Naive B cell (primary cell): ENCODE results near the gene AK9. TPM values are rescaled to one million over a fixed set of nuclear protein-coding genes. Genes with fewer than 3 reads are reported as not detected.
A peak's percentile ranks its signal among the peaks of the same experiment; 100 is the strongest.

ENCODE experiments used
- ATAC-seq, 2 donors: fragments of 150-1000 bp; cut with Tn5 transposase; 2 replicates each; pipeline ENCODE4 v1.10.0; 2021; ENCODE audit warnings: low read depth in 2 of 2, mild to moderate bottlenecking in 2 of 2, moderate library complexity in 2 of 2
- DNase-seq: peaks from one replicate; pipeline ENCODE4 v3.0.0; 2022
- H3K27ac Mint-ChIP-seq, 6 donors: one replicate each; pipeline ENCODE4 v1.8.0; 2020 to 2022; ENCODE audit warnings: mild to moderate bottlenecking in 6 of 6, mixed read lengths in 6 of 6, moderate library complexity in 5 of 6, inconsistent platforms in 2 of 6
- H3K27me3 Mint-ChIP-seq, 3 donors: one replicate each; pipeline ENCODE4 v1.8.0; 2021 to 2022; ENCODE audit warnings: mixed read lengths in 3 of 3, mild to moderate bottlenecking in 1 of 3
- H3K36me3 Mint-ChIP-seq, 2 donors: one replicate each; pipeline ENCODE4 v1.8.0; 2020 to 2022; ENCODE audit warnings: mixed read lengths in 2 of 2, inconsistent platforms in 1 of 2, mild to moderate bottlenecking in 1 of 2
- H3K4me1 Mint-ChIP-seq, 3 donors: one replicate each; pipeline ENCODE4 v1.8.0; 2020 to 2022; ENCODE audit warnings: mixed read lengths in 3 of 3, inconsistent platforms in 1 of 3, mild to moderate bottlenecking in 1 of 3, moderate library complexity in 1 of 3
- H3K4me3 Mint-ChIP-seq, 8 donors: one replicate each; pipeline ENCODE4 v1.8.0; 2020 to 2022; ENCODE audit warnings: mild to moderate bottlenecking in 8 of 8, mixed read lengths in 8 of 8, moderate library complexity in 8 of 8, inconsistent platforms in 2 of 8
- H3K9me3 Mint-ChIP-seq, 7 donors: one replicate each; pipeline ENCODE4 v1.8.0; 2020 to 2022; ENCODE audit warnings: mixed read lengths in 7 of 7, mild to moderate bottlenecking in 5 of 7, inconsistent platforms in 2 of 7, moderate library complexity in 1 of 7
- polyA plus RNA-seq, 6 donors: library from polyadenylated mRNA; unstranded; fragments of 300-500 nt; fragmentation: Illumina TruSeq; gene quantifications; one replicate each; pipeline ENCODE4 v1.2.3, GENCODE V29; 2021; ENCODE audit warnings: low read depth in 6 of 6

Gene AK9
- polyA plus RNA-seq, 6 donors from 2014 or later: 6.8 to 23.5 (median 15.9) TPM

- peaks cover 0 to 1% (median 0%) of the 10 kb centered on the region in 7 donors for H3K9me3 Mint-ChIP-seq
- peaks cover 25 to 39% of the 10 kb centered on the region in 2 donors for H3K36me3 Mint-ChIP-seq
- peak; percentile 24 for DNase-seq
- H3K27ac Mint-ChIP-seq: peak overlapping the region; percentile 73 to 98 (median 94)
- H3K27me3 Mint-ChIP-seq: no peaks in the 10 kb centered on the region
- peaks cover 55 to 78% (median 62%) of the 10 kb centered on the region in 3 donors for H3K4me1 Mint-ChIP-seq
- no peak for ATAC-seq
- peak overlapping the region; percentile 81 to 97 (median 90) for H3K4me3 Mint-ChIP-seq
Observed at GRCh38 chr6:109478841-109479624, 212.0 kb downstream of the AK9 start.

GRCh38 chr6:109478222-109478805 lies 212.7 kb downstream of the AK9 start:
- H3K4me1 Mint-ChIP-seq: peaks cover 54 to 80% (median 62%) of the 10 kb centered on the region in 3 donors
- H3K4me3 Mint-ChIP-seq: peak overlapping the region; percentile 81 to 97 (median 90)
- H3K27ac Mint-ChIP-seq: peak overlapping the region; percentile 91 to 98 (median 95)
- DNase-seq (no peak), ATAC-seq (no peak)
- H3K9me3 Mint-ChIP-seq: peaks cover 0 to 1% (median 0%) of the 10 kb centered on the region in 7 donors
- no peaks in the 10 kb centered on the region for H3K27me3 Mint-ChIP-seq
- H3K36me3 Mint-ChIP-seq: peaks cover 29 to 42% of the 10 kb centered on the region in 2 donors

GRCh38 chr6:109477725-109478124 lies 213.3 kb downstream of the AK9 start:
- Mint-ChIP-seq H3K27ac (peak overlapping the region in 5 of 6 donors; percentile 86 to 96 (median 93)), H3K4me3 (peak overlapping the region; percentile 81 to 97 (median 88)), H3K36me3 (peaks cover 34 to 45% of the 10 kb centered on the region in 2 donors), H3K9me3 (peaks cover 0 to 1% (median 0%) of the 10 kb centered on the region in 7 donors), H3K27me3 (no peaks in the 10 kb centered on the region), H3K4me1 (peaks cover 60 to 86% (median 68%) of the 10 kb centered on the region in 3 donors)
- no peak for DNase-seq
- ATAC-seq: no peak

- Mint-ChIP-seq H3K36me3 (peaks cover 34 to 50% of the 10 kb centered on the region in 2 donors), H3K27me3 (no peaks in the 10 kb centered on the region), H3K27ac (peak overlapping the region in 5 of 6 donors; percentile 70 to 96 (median 93)), H3K4me3 (peak overlapping the region; percentile 81 to 97 (median 88)), H3K4me1 (peaks cover 62 to 88% (median 73%) of the 10 kb centered on the region in 3 donors), H3K9me3 (peaks cover 0 to 1% (median 0%) of the 10 kb centered on the region in 7 donors)
- DNase-seq (no peak), ATAC-seq (no peak)
Observed at GRCh38 chr6:109477184-109477583, 213.8 kb downstream of the AK9 start.

- peaks cover 22 to 51% of the 10 kb centered on the region in 2 donors for H3K36me3 Mint-ChIP-seq
- H3K27ac Mint-ChIP-seq: peak overlapping the region in 3 of 6 donors; percentile 44 to 93 (median 60)
- peak overlapping the region in 2 of 8 donors; percentile 16 to 39 for H3K4me3 Mint-ChIP-seq
- DNase-seq: no peak
- no peak for ATAC-seq
- peaks cover 61 to 87% (median 74%) of the 10 kb centered on the region in 3 donors for H3K4me1 Mint-ChIP-seq
- H3K9me3 Mint-ChIP-seq: peaks cover 0 to 1% (median 0%) of the 10 kb centered on the region in 7 donors
- no peaks in the 10 kb centered on the region for H3K27me3 Mint-ChIP-seq
Observed at GRCh38 chr6:109475625-109476024, 215.4 kb downstream of the AK9 start.

GRCh38 chr6:109474995-109475394 lies 216.0 kb downstream of the AK9 start:
- peaks cover 0 to 1% (median 0%) of the 10 kb centered on the region in 7 donors for H3K9me3 Mint-ChIP-seq
- DNase-seq (no peak), ATAC-seq (no peak)
- peaks cover 55 to 87% (median 69%) of the 10 kb centered on the region in 3 donors for H3K4me1 Mint-ChIP-seq
- peaks cover 25 to 48% of the 10 kb centered on the region in 2 donors for H3K36me3 Mint-ChIP-seq
- H3K4me3 Mint-ChIP-seq: peak overlapping the region in 1 of 8 donors; percentile 61
- no peaks in the 10 kb centered on the region for H3K27me3 Mint-ChIP-seq
- peak overlapping the region in 3 of 6 donors; percentile 1 to 60 (median 8) for H3K27ac Mint-ChIP-seq

GRCh38 chr6:109473120-109473519 lies 217.9 kb downstream of the AK9 start:
- peaks cover 27 to 48% of the 10 kb centered on the region in 2 donors for H3K36me3 Mint-ChIP-seq
- H3K4me3 Mint-ChIP-seq: peak overlapping the region in 5 of 8 donors; percentile 30 to 84 (median 46)

GRCh38 chr6:109472132-109472995 lies 218.6 kb downstream of the AK9 start:
- Mint-ChIP-seq H3K4me3 (peak overlapping the region; percentile 30 to 84 (median 64)), H3K27ac (peak overlapping the region; percentile 63 to 96 (median 83)), H3K4me1 (peaks cover 50 to 79% (median 63%) of the 10 kb centered on the region in 3 donors), H3K27me3 (no peaks in the 10 kb centered on the region), H3K36me3 (peaks cover 32 to 55% of the 10 kb centered on the region in 2 donors), H3K9me3 (peaks cover 0 to 1% (median 0%) of the 10 kb centered on the region in 7 donors)
- DNase-seq (no peak), ATAC-seq (peak; percentile 91 to 95)

More at GRCh38 chr6:109473120-109473519, 217.9 kb downstream of the AK9 start:
- Mint-ChIP-seq H3K27ac (peak overlapping the region in 5 of 6 donors; percentile 15 to 95 (median 63)), H3K27me3 (no peaks in the 10 kb centered on the region), H3K9me3 (peaks cover 0 to 1% (median 0%) of the 10 kb centered on the region in 7 donors), H3K4me1 (peaks cover 52 to 82% (median 63%) of the 10 kb centered on the region in 3 donors)
- ATAC-seq (no peak), DNase-seq (no peak)

- peak overlapping the region in 5 of 6 donors; percentile 59 to 92 (median 88) for H3K27ac Mint-ChIP-seq
- H3K4me1 Mint-ChIP-seq: peaks cover 44 to 72% (median 57%) of the 10 kb centered on the region in 3 donors
- peak overlapping the region in 1 of 8 donors; percentile 8 for H3K4me3 Mint-ChIP-seq
- no peaks in the 10 kb centered on the region for H3K27me3 Mint-ChIP-seq
- no peak for ATAC-seq
- peaks cover 0 to 1% (median 0%) of the 10 kb centered on the region in 7 donors for H3K9me3 Mint-ChIP-seq
- no peak for DNase-seq
- H3K36me3 Mint-ChIP-seq: peaks cover 32 to 56% of the 10 kb centered on the region in 2 donors
Observed at GRCh38 chr6:109471105-109471810, 219.7 kb downstream of the AK9 start.

- Mint-ChIP-seq H3K27ac (peak overlapping the region in 3 of 6 donors; percentile 82 to 91 (median 89)), H3K27me3 (no peaks in the 10 kb centered on the region), H3K4me3 (peak overlapping the region in 1 of 8 donors; percentile 51), H3K36me3 (peaks cover 41 to 50% of the 10 kb centered on the region in 2 donors), H3K4me1 (peaks cover 47 to 73% (median 57%) of the 10 kb centered on the region in 3 donors), H3K9me3 (no peaks in the 10 kb centered on the region)
- DNase-seq (no peak), ATAC-seq (no peak)
Observed at GRCh38 chr6:109469591-109470189, 221.3 kb downstream of the AK9 start.

- Mint-ChIP-seq H3K36me3 (peaks cover 31 to 44% of the 10 kb centered on the region in 2 donors), H3K27me3 (no peaks in the 10 kb centered on the region), H3K4me3 (no peak overlapping the region), H3K27ac (peak overlapping the region in 2 of 6 donors; percentile 41 to 51), H3K9me3 (no peaks in the 10 kb centered on the region), H3K4me1 (peaks cover 41 to 70% (median 52%) of the 10 kb centered on the region in 3 donors)
- ATAC-seq (no peak), DNase-seq (no peak)
Observed at GRCh38 chr6:109467696-109468095, 223.3 kb downstream of the AK9 start.
